ENCODE data around the gene OSER1.
"Not testable (repeated sequence)": the region's sequence is repeated elsewhere in the genome, so short reads cannot be mapped to it uniquely, and the experiment has no call there.

Gene OSER1

GRCh38 chr20:44199877-44200276 is 10.7 kb downstream of the OSER1 start:
- DNase-seq = no peak

GRCh38 chr20:44198872-44199271 is 11.7 kb downstream of the OSER1 start:
- no peak for DNase-seq

GRCh38 chr20:44196271-44196670 is 14.3 kb downstream of the OSER1 start:
- peak; percentile 6 for DNase-seq

GRCh38 chr20:44195605-44196004 is 15.0 kb downstream of the OSER1 start:
- DNase-seq = no peak

- no peak for DNase-seq
Observed at GRCh38 chr20:44193801-44194200, 16.8 kb downstream of the OSER1 start.

GRCh38 chr20:44191640-44192039 is 18.9 kb downstream of the OSER1 start:
- not testable (repeated sequence) for DNase-seq

GRCh38 chr20:44190197-44190852 is 20.2 kb downstream of the OSER1 start:
- peak; percentile 64 for DNase-seq

GRCh38 chr20:44188752-44189151 is 21.8 kb downstream of the OSER1 start:
- DNase-seq = no peak

- no peak for DNase-seq
Observed at GRCh38 chr20:44187772-44188709, 22.5 kb downstream of the OSER1 start.

- DNase-seq = peak; percentile 62
Observed at GRCh38 chr20:44187054-44187771, 23.4 kb downstream of the OSER1 start, which contains the start of gene JPH2. Gene JPH2 (minus strand): TSS chr20:44187188. CDS start chr20:44186705, 483 bp downstream.

GRCh38 chr20:44186674-44187053 is 23.9 kb downstream of the OSER1 start:
- no peak for DNase-seq

GRCh38 chr20:44186201-44186600 is 24.4 kb downstream of the OSER1 start:
- no peak for DNase-seq

- DNase-seq = no peak
Observed at GRCh38 chr20:44185574-44185973, 25.0 kb downstream of the OSER1 start.

GRCh38 chr20:44183282-44183681 is 27.3 kb downstream of the OSER1 start:
- no peak for DNase-seq

- no peak for DNase-seq
Observed at GRCh38 chr20:44182863-44183262, 27.7 kb downstream of the OSER1 start.

GRCh38 chr20:44182135-44182765 is 28.3 kb downstream of the OSER1 start:
- DNase-seq = no peak

GRCh38 chr20:44181611-44182010 is 29.0 kb downstream of the OSER1 start:
- no peak for DNase-seq

GRCh38 chr20:44180814-44181213 is 29.8 kb downstream of the OSER1 start:
- DNase-seq = peak; percentile 27

- DNase-seq = no peak
Observed at GRCh38 chr20:44176833-44177534, 33.6 kb downstream of the OSER1 start.

GRCh38 chr20:44174996-44175765 is 35.4 kb downstream of the OSER1 start:
- DNase-seq = no peak

- no peak for DNase-seq
Observed at GRCh38 chr20:44173846-44174245, 36.7 kb downstream of the OSER1 start.

Data from HCEC 1CT (cell line).